ENCODE measurements around the gene FABP3. TPM values are rescaled to one million over a fixed set of nuclear protein-coding genes. Genes with fewer than 3 reads are reported as not detected.

FABP3 gene
- total RNA-seq, 1 donor from 2014 or later, result 1.1 TPM

GRCh38 chr1:31324093-31324492 lies 48.8 kb downstream of the FABP3 start:
- H3K9me3 Mint-ChIP-seq (ENCODE audit: unreplicated experiment), result no peaks in the 10 kb centered on the region
- no peaks in the 10 kb centered on the region for H3K4me1 Mint-ChIP-seq (ENCODE audit: unreplicated experiment)
- no peak for DNase-seq (ENCODE audit: low spot score)
- TF ChIP-seq CTCF (IDR thresholded peaks at IDR 0.05; ENCODE audit: unreplicated experiment), result no peak
- no peaks in the 10 kb centered on the region for H3K27me3 Mint-ChIP-seq (ENCODE audit: unreplicated experiment)
- no peak overlapping the region for H3K27ac Mint-ChIP-seq (ENCODE audit: unreplicated experiment)
- no peak overlapping the region for H3K4me3 Mint-ChIP-seq (ENCODE audit: unreplicated experiment)
- H3K36me3 Mint-ChIP-seq (ENCODE audit: low read depth, unreplicated experiment), result no peaks in the 10 kb centered on the region

- H3K4me1 Mint-ChIP-seq (ENCODE audit: unreplicated experiment), result no peaks in the 10 kb centered on the region
- H3K4me3 Mint-ChIP-seq (ENCODE audit: unreplicated experiment), result no peak overlapping the region
- H3K27me3 Mint-ChIP-seq (ENCODE audit: unreplicated experiment), result no peaks in the 10 kb centered on the region
- no peak for DNase-seq (ENCODE audit: low spot score)
- no peak overlapping the region for H3K27ac Mint-ChIP-seq (ENCODE audit: unreplicated experiment)
- H3K36me3 Mint-ChIP-seq (ENCODE audit: low read depth, unreplicated experiment), result peaks cover 3% of the 10 kb centered on the region
- no peak for TF ChIP-seq CTCF (IDR thresholded peaks at IDR 0.05; ENCODE audit: unreplicated experiment)
- no peaks in the 10 kb centered on the region for H3K9me3 Mint-ChIP-seq (ENCODE audit: unreplicated experiment)
These were observed 54.7 kb downstream of the FABP3 start for GRCh38 chr1:31318146-31318545.

- Mint-ChIP-seq H3K36me3 (ENCODE audit: low read depth, unreplicated experiment) (peaks cover 11% of the 10 kb centered on the region), H3K27ac (ENCODE audit: unreplicated experiment) (no peak overlapping the region), H3K4me3 (ENCODE audit: unreplicated experiment) (no peak overlapping the region), H3K4me1 (ENCODE audit: unreplicated experiment) (no peaks in the 10 kb centered on the region), H3K9me3 (ENCODE audit: unreplicated experiment) (no peaks in the 10 kb centered on the region), H3K27me3 (ENCODE audit: unreplicated experiment) (no peaks in the 10 kb centered on the region)
- no peak for DNase-seq (ENCODE audit: low spot score)
- no peak for TF ChIP-seq CTCF (IDR thresholded peaks at IDR 0.05; ENCODE audit: unreplicated experiment)
These were observed 57.0 kb downstream of the FABP3 start for GRCh38 chr1:31315902-31316301.

Other genes starting within 250 kb of the FABP3 start
- gene NKAIN1, start 133.2 kb downstream of the FABP3 start, total RNA-seq (ENCODE audit: unreplicated experiment), result 3.7 TPM
- gene SNRNP40, start 76.3 kb downstream of the FABP3 start, total RNA-seq (ENCODE audit: unreplicated experiment), result 55.7 TPM
- 27.5 TPM for gene ZCCHC17, start 76.0 kb downstream of the FABP3 start, total RNA-seq (ENCODE audit: unreplicated experiment)
- gene SERINC2, start 40.1 kb upstream of the FABP3 start, total RNA-seq (ENCODE audit: unreplicated experiment), result 23.6 TPM
- gene TINAGL1, start 203.4 kb upstream of the FABP3 start, total RNA-seq (ENCODE audit: unreplicated experiment), result 4.5 TPM
- gene HCRTR1, start 244.6 kb upstream of the FABP3 start, total RNA-seq (ENCODE audit: unreplicated experiment), result not detected

Measured in endothelial cell (in vitro differentiated cells).